H1 (cell line): ENCODE results near the gene PDZD8. TPM values are rescaled to one million over a fixed set of nuclear protein-coding genes. Genes with fewer than 3 reads are reported as not detected.

Source experiments
- CTCF ChIA-PET: fragments of 300-600 bp; sonication (Branson Sonifier 250); formaldehyde crosslinking; loops from one replicate; lab custom pipeline; 2021; ENCODE audit not compliant: partially characterized antibody; lab: Charles Lee
- POLR2A ChIA-PET: fragments of 300-600 bp; sonication (Branson Sonifier 250); formaldehyde crosslinking; loops from one replicate; lab custom pipeline; 2021; ENCODE audit warnings: inconsistent platforms; ENCODE audit not compliant: partially characterized antibody; lab: Charles Lee
- DNase-seq, 2 experiments: peaks; one replicate each; pipeline versions ENCODE4 v3.0.0 to v3.0.0-alpha.2; 2010 to 2022; ENCODE audit warnings: low spot score in 2 of 2, low read depth in 1 of 2, mixed read lengths in 1 of 2
- FAIRE-seq: peaks from 2 replicates; lab custom pipeline; 2011; peaks lifted over from hg19 to GRCh38; lab: Jason Lieb, UNC
- H2AFZ ChIP-seq: 2 replicates; pipeline ENCODE4 v1.8.1; 2012; ENCODE audit warnings: low read length, inconsistent platforms
- H2AK5ac ChIP-seq: 2 replicates; pipeline ENCODE4 v1.6.1; 2013; ENCODE audit warnings: low read depth, low read length
- H2BK120ac ChIP-seq: replicated peaks from 2 replicates; pipeline ENCODE3; 2013; ENCODE audit warnings: low read depth, low read length, inconsistent platforms
- H2BK12ac ChIP-seq: 2 replicates; pipeline ENCODE4 v1.6.1; 2013; ENCODE audit warnings: low read depth, low read length
- H2BK15ac ChIP-seq: 2 replicates; pipeline ENCODE4 v1.6.1; 2013; ENCODE audit warnings: low read length
- H2BK20ac ChIP-seq: 2 replicates; pipeline ENCODE4 v1.6.1; 2013; ENCODE audit warnings: low read length
- H2BK5ac ChIP-seq: 2 replicates; pipeline ENCODE4 v1.6.1; 2013; ENCODE audit warnings: low read depth, low read length
- H3K14ac ChIP-seq: 2 replicates; pipeline ENCODE4 v1.6.1; 2013; ENCODE audit warnings: inconsistent platforms; ENCODE audit not compliant: insufficient read length
- H3K18ac ChIP-seq: 2 replicates; pipeline ENCODE4 v1.6.1; 2013; ENCODE audit warnings: low read length; ENCODE audit errors: extremely low read depth
- H3K23ac ChIP-seq: 2 replicates; pipeline ENCODE4 v1.6.1; 2013; ENCODE audit warnings: inconsistent platforms; ENCODE audit not compliant: insufficient read length
- H3K23me2 ChIP-seq: 2 replicates; pipeline ENCODE4 v1.6.1; 2013; ENCODE audit warnings: low read depth, low read length
- H3K27ac ChIP-seq: 2 replicates; pipeline ENCODE4 v1.6.1; 2011; ENCODE audit warnings: low read depth, low read length, inconsistent platforms
- H3K27me3 ChIP-seq, 4 experiments: replicated peaks in 1 of 4; 1 replicate in 1 of 4; 2 replicates in 3 of 4; pipeline versions ENCODE4 v1.6.1 to v1.8.1; 2011 to 2013; ENCODE audit warnings: low read length in 3 of 4, mild to moderate bottlenecking in 3 of 4, inconsistent platforms in 2 of 4, mixed read lengths in 2 of 4, moderate library complexity in 1 of 4; ENCODE audit not compliant: control insufficient read depth in 3 of 4, insufficient read depth in 3 of 4; ENCODE audit errors: extremely low read depth in 1 of 4
- H3K36me3 ChIP-seq, 4 experiments: 2 replicates each; pipeline versions ENCODE4 v1.6.1 to v1.8.1; 2011 to 2013; ENCODE audit warnings: mild to moderate bottlenecking in 4 of 4, low read length in 3 of 4, moderate library complexity in 2 of 4, control low read depth in 1 of 4, inconsistent platforms in 1 of 4; ENCODE audit not compliant: insufficient read depth in 4 of 4, control insufficient read depth in 2 of 4
- H3K4ac ChIP-seq: replicated peaks from 2 replicates; pipeline ENCODE3; 2013; ENCODE audit warnings: low read length, low read depth, mixed read lengths, inconsistent platforms; ENCODE audit not compliant: insufficient read length
- H3K4me1 ChIP-seq, 4 experiments: replicated peaks in 1 of 4; 1 replicate in 1 of 4; 2 replicates in 3 of 4; pipeline versions ENCODE4 v1.6.1 to v1.8.1; 2011 to 2013; ENCODE audit warnings: low read length in 3 of 4, inconsistent platforms in 2 of 4, mixed read lengths in 1 of 4; ENCODE audit not compliant: insufficient read depth in 4 of 4, control insufficient read depth in 3 of 4
- H3K4me2 ChIP-seq, 2 experiments: 2 replicates each; pipeline versions ENCODE4 v1.6.1 to v1.8.1; 2011 to 2013; ENCODE audit warnings: low read depth in 2 of 2, low read length in 2 of 2, control low read depth in 1 of 2, inconsistent platforms in 1 of 2, mild to moderate bottlenecking in 1 of 2; ENCODE audit not compliant: insufficient read depth in 1 of 2
- H3K4me3 ChIP-seq, 4 experiments: fragments of 200-600, 300-600 bp in 1 of 4; sonication (generic), shearing (Covaris generic), sonication (Bioruptor Twin) in 1 of 4; 2 replicates each; pipeline versions ENCODE4 v1.5.1 to v1.8.1; 2011 to 2016; ENCODE audit warnings: low read length in 4 of 4, low read depth in 3 of 4, control low read depth in 2 of 4, inconsistent platforms in 2 of 4, mild to moderate bottlenecking in 2 of 4, mixed read lengths in 1 of 4, moderate library complexity in 1 of 4; ENCODE audit not compliant: insufficient read depth in 2 of 4; ENCODE audit errors: extremely low read depth in 1 of 4
- H3K56ac ChIP-seq: replicated peaks from 2 replicates; pipeline ENCODE3; 2013; ENCODE audit warnings: low read depth, mild to moderate bottlenecking, mixed read lengths, low read length, inconsistent platforms; ENCODE audit not compliant: insufficient read length
- H3K79me1 ChIP-seq: 2 replicates; pipeline ENCODE4 v1.6.1; 2013; ENCODE audit warnings: low read depth, low read length, control low read depth
- H3K79me2 ChIP-seq, 2 experiments: 2 replicates each; pipeline versions ENCODE4 v1.6.1 to v1.8.1; 2012 to 2013; ENCODE audit warnings: low read length in 2 of 2, mild to moderate bottlenecking in 2 of 2, inconsistent platforms in 1 of 2; ENCODE audit not compliant: insufficient read depth in 2 of 2, control insufficient read depth in 1 of 2
- H3K9ac ChIP-seq, 4 experiments: replicated peaks in 1 of 4; 1 replicate in 1 of 4; 2 replicates in 3 of 4; pipeline versions ENCODE4 v1.6.1 to v1.8.1; 2011 to 2013; ENCODE audit warnings: low read depth in 3 of 4, low read length in 3 of 4, control low read depth in 2 of 4, mild to moderate bottlenecking in 2 of 4, moderate library complexity in 2 of 4, inconsistent platforms in 1 of 4; ENCODE audit errors: extremely low read depth in 1 of 4
- H3K9me3 ChIP-seq, 2 experiments: 2 replicates each; pipeline versions ENCODE4 v1.6.1 to v1.8.1; 2012 to 2013; ENCODE audit warnings: mild to moderate bottlenecking in 2 of 2, moderate library complexity in 2 of 2, control low read depth in 1 of 2, inconsistent platforms in 1 of 2, low read depth in 1 of 2, low read length in 1 of 2, mixed read lengths in 1 of 2; ENCODE audit not compliant: insufficient read depth in 2 of 2
- H4K20me1 ChIP-seq, 2 experiments: replicated peaks in 1 of 2; 2 replicates each; pipeline versions ENCODE3 to v1.8.1; 2011 to 2013; ENCODE audit warnings: inconsistent platforms in 2 of 2, low read length in 2 of 2, mild to moderate bottlenecking in 1 of 2; ENCODE audit not compliant: insufficient read depth in 2 of 2, control insufficient read depth in 1 of 2
- H4K5ac ChIP-seq: 2 replicates; pipeline ENCODE4 v1.6.1; 2013; ENCODE audit warnings: low read length, low read depth, mixed read lengths, inconsistent platforms; ENCODE audit not compliant: insufficient read length
- H4K8ac ChIP-seq: 2 replicates; pipeline ENCODE4 v1.8.0; 2013; ENCODE audit warnings: mild to moderate bottlenecking, moderate library complexity, low read length, inconsistent platforms; ENCODE audit not compliant: insufficient read depth; ENCODE audit errors: extremely low read depth
- H4K91ac ChIP-seq: replicated peaks from 2 replicates; pipeline ENCODE3; 2013; ENCODE audit warnings: low read length, mixed read lengths, inconsistent platforms; ENCODE audit not compliant: insufficient read length
- BCL11A ChIP-seq, 2 experiments: IDR thresholded peaks; one replicate each; pipeline ENCODE4 v1.6.1; 2011; ENCODE audit warnings: low read depth in 2 of 2, low read length in 2 of 2, mild to moderate bottlenecking in 2 of 2
- CBX5 ChIP-seq: fragments of 300-800, 300-1000 bp; sonication (generic); IDR thresholded peaks from 2 replicates; pipeline ENCODE4 v1.7.1; 2016; ENCODE audit warnings: antibody characterized with exemption, low read length, low read depth
- CREB1 ChIP-seq: IDR thresholded peaks from 2 replicates; pipeline ENCODE4 v1.6.1; 2012; ENCODE audit warnings: inconsistent platforms
- FOSL1 ChIP-seq: IDR thresholded peaks from 2 replicates; pipeline ENCODE4 v1.6.1; 2011; ENCODE audit warnings: mild to moderate bottlenecking, low read depth, low read length, moderate library complexity; ENCODE audit not compliant: insufficient read depth
- KDM4A ChIP-seq: IDR thresholded peaks from one replicate; pipeline ENCODE4 v1.7.1; 2012; ENCODE audit warnings: low read depth, mild to moderate bottlenecking, moderate library complexity, low read length, inconsistent platforms; ENCODE audit not compliant: severe bottlenecking
- MAFK ChIP-seq: IDR thresholded peaks from 2 replicates; pipeline ENCODE4 v1.6.1; 2012; ENCODE audit warnings: low read depth, mild to moderate bottlenecking, improper control_type of control experiment, low read length
- NRF1 ChIP-seq: IDR thresholded peaks from 2 replicates; pipeline ENCODE4 v1.6.1; 2011; ENCODE audit warnings: mild to moderate bottlenecking, low read depth, low read length, improper control_type of control experiment
- POLR2A ChIP-seq, 2 experiments: IDR thresholded peaks; 1 replicate in 1 of 2; 2 replicates in 1 of 2; pipeline ENCODE4 v1.6.1; 2011; ENCODE audit warnings: low read depth in 2 of 2, low read length in 2 of 2, mild to moderate bottlenecking in 2 of 2; ENCODE audit errors: control extremely low read depth in 1 of 2
- RFX5 ChIP-seq: IDR thresholded peaks from 2 replicates; pipeline ENCODE4 v1.6.1; 2011; ENCODE audit warnings: low read depth, low read length, improper control_type of control experiment, borderline replicate concordance
- RNF2 ChIP-seq: fragments of 200-900, 300-1000 bp; sonication (generic); IDR thresholded peaks from 2 replicates; pipeline ENCODE4 v1.7.1; 2016; ENCODE audit warnings: borderline replicate concordance, low read depth, mild to moderate bottlenecking, antibody characterized with exemption, low read length; ENCODE audit not compliant: poor library complexity, severe bottlenecking; ENCODE audit errors: missing control alignments
- SIN3A ChIP-seq, 2 experiments: IDR thresholded peaks in 1 of 2; conservative IDR thresholded peaks in 1 of 2; 2 replicates each; pipeline ENCODE4 v1.6.1; 2011 to 2012; ENCODE audit warnings: low read length in 2 of 2, improper control_type of control experiment in 1 of 2, low read depth in 1 of 2, mild to moderate bottlenecking in 1 of 2
- SP1 ChIP-seq: IDR thresholded peaks from 2 replicates; pipeline ENCODE4 v1.6.1; 2011; ENCODE audit warnings: low read depth, low read length
- SRF ChIP-seq: IDR thresholded peaks from 2 replicates; pipeline ENCODE4 v1.6.1; 2011; ENCODE audit warnings: mild to moderate bottlenecking, low read depth, low read length, moderate library complexity
- TAF1 ChIP-seq: IDR thresholded peaks from 2 replicates; pipeline ENCODE4 v1.6.1; 2011; ENCODE audit warnings: mild to moderate bottlenecking, low read depth, low read length
- WGBS, 2 experiments: shearing (Covaris generic) in 1 of 2; methylation state at CpG; one replicate each; pipeline versions ENCODE4 v1.1.6 to v1.1.7; 2013 to 2015; ENCODE audit warnings: low lambda C conversion rate in 2 of 2, mixed read lengths in 2 of 2, inconsistent platforms in 1 of 2, low coverage in 1 of 2, missing lambda C conversion rate in 1 of 2; ENCODE audit not compliant: insufficient replicate concordance in 2 of 2, insufficient coverage in 1 of 2, insufficient read length in 1 of 2; ENCODE audit errors: extremely low coverage in 1 of 2, missing lambda C conversion rate in 1 of 2; 5-methylcytosine and 5-hydroxymethylcytosine counted together
- polyA plus RNA-seq, 7 experiments: library from polyadenylated mRNA; depleted of rRNA in 3 of 7; stranded (reverse) in 5 of 7; unstranded in 2 of 7; fragments of >200 nt in 5 of 7; fragments of 200-250 nt in 2 of 7; gene quantifications; 1 replicate in 5 of 7; 2 replicates in 1 of 7; 4 replicates in 1 of 7; pipeline versions ENCODE4 v1.2.1 to v1.2.3, GENCODE V29; 2011 to 2013; ENCODE audit warnings: missing spikeins in 2 of 7, mixed read lengths in 2 of 7
- total RNA-seq: library from RNA; stranded (reverse); fragmentation: NEBNext Ultra II Directional; extraction: Animal tissue kit (Norgen Biotek cat#: 25700); gene quantifications from 2 replicates; pipeline ENCODE4 v1.2.1, GENCODE V29; 2021

PDZD8 gene
- total and polyA plus RNA-seq, 2 of the 8 experiments (the other 6 are each of a cell fraction or from before 2014, with no cell fraction given) = 10.9 to 50.1 TPM

- ChIA-PET CTCF (no interaction called here), POLR2A (interaction anchor here (1.0 kb wide), 1 partner anchor 11 kb away, joined by 3 read pairs; no protein-coding TSS in a partner anchor)
- Histone ChIP-seq H2BK12ac (no peak overlapping the region), H3K9me3 (no peaks in the 10 kb centered on the region), H3K14ac (no peak overlapping the region), H4K20me1 (no peaks in the 10 kb centered on the region), H4K8ac (no peak overlapping the region), H3K79me1 (no peaks in the 10 kb centered on the region), H3K4ac (no peak overlapping the region), H2AK5ac (no peak overlapping the region), H3K27ac (no peak overlapping the region), H2BK20ac (no peak overlapping the region), H3K23me2 (no peaks in the 10 kb centered on the region), H4K5ac (no peak overlapping the region), H3K4me2 (no peak overlapping the region), H2BK120ac (no peak overlapping the region), H3K27me3 (no peaks in the 10 kb centered on the region), H2AFZ (no peak overlapping the region), H3K18ac (no peak overlapping the region), H4K91ac (no peak overlapping the region), H3K4me1 (no peaks in the 10 kb centered on the region), H3K9ac (no peak overlapping the region), H2BK15ac (no peak overlapping the region), H3K56ac (no peak overlapping the region), H3K36me3 (no peaks in the 10 kb centered on the region), H2BK5ac (no peak overlapping the region), H3K23ac (no peak overlapping the region), H3K79me2 (no peaks in the 10 kb centered on the region), H3K4me3 (no peak overlapping the region)
- FAIRE-seq = no peak
- 93% methylated on average over 3 of the region's 3 CpGs; no CpG with 5 or more reads in 1 of the 2 experiments for WGBS, 2 experiments
- DNase-seq = no peak
- TF ChIP-seq FOSL1 = no peak
- no peak for TF ChIP-seq TAF1
- no peak for TF ChIP-seq BCL11A (IDR thresholded peaks at IDR 0.05; ENCODE audit: low read depth in 2 of 2, low read length in 2 of 2)
- no peak for TF ChIP-seq KDM4A
- no peak for TF ChIP-seq NRF1
- no peak for TF ChIP-seq RNF2
- TF ChIP-seq CBX5 = no peak
- TF ChIP-seq SRF = no peak
- no peak for TF ChIP-seq RFX5
- no peak for TF ChIP-seq POLR2A (IDR thresholded peaks at IDR 0.05; ENCODE audit: control extremely low read depth in 1 of 2, low read depth in 2 of 2, low read length in 2 of 2)
- TF ChIP-seq MAFK = no peak
- TF ChIP-seq SIN3A (conservative IDR thresholded peaks at IDR 0.05 in 1 of 2, IDR thresholded peaks at IDR 0.05 in 1 of 2; ENCODE audit: low read depth in 1 of 2, low read length in 2 of 2) = no peak
- TF ChIP-seq SP1 = no peak
- TF ChIP-seq CREB1 = no peak
These were observed 22.8 kb upstream of the PDZD8 start for GRCh38 chr10:117398029-117398428.
